ENCODE measurements around the gene C1QTNF2.

DNA sequence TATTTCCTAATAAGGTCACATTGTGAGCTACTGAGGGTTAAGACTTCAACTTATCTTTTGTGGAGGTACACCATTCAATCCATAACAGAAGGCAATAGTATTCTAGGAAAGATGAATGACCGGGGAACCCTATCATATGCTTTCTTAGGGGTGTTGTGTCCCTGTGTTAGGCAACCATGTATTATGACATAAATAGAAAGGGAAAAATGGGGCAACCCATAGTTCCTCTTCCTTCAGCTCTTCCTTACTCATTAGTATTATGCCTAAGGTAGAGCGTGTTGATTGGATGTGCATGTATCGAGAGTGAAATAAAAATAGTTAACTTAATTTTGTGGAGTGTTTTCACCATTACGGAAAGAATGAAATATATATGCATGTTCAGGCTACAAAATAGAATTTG lies 52.0 kb downstream of the C1QTNF2 start:
- TF ChIP-seq POLR2AphosphoS5 (IDR thresholded peaks at IDR 0.05) (no peak), POLR2A (IDR thresholded peaks at IDR 0.05) (no peak)
- TF ChIP-seq, protein P1, sequence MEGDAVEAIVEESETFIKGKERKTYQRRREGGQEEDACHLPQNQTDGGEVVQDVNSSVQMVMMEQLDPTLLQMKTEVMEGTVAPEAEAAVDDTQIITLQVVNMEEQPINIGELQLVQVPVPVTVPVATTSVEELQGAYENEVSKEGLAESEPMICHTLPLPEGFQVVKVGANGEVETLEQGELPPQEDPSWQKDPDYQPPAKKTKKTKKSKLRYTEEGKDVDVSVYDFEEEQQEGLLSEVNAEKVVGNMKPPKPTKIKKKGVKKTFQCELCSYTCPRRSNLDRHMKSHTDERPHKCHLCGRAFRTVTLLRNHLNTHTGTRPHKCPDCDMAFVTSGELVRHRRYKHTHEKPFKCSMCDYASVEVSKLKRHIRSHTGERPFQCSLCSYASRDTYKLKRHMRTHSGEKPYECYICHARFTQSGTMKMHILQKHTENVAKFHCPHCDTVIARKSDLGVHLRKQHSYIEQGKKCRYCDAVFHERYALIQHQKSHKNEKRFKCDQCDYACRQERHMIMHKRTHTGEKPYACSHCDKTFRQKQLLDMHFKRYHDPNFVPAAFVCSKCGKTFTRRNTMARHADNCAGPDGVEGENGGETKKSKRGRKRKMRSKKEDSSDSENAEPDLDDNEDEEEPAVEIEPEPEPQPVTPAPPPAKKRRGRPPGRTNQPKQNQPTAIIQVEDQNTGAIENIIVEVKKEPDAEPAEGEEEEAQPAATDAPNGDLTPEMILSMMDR (IDR thresholded peaks at IDR 0.05) = no peak

Measured in upper lobe of left lung (tissue), 4 donors.